ENCODE measurements around the gene TGFB1.
"Not testable (repeated sequence)": the region's sequence is repeated elsewhere in the genome, so short reads cannot be mapped to it uniquely, and the experiment has no call there.

TGFB1 gene

DNA sequence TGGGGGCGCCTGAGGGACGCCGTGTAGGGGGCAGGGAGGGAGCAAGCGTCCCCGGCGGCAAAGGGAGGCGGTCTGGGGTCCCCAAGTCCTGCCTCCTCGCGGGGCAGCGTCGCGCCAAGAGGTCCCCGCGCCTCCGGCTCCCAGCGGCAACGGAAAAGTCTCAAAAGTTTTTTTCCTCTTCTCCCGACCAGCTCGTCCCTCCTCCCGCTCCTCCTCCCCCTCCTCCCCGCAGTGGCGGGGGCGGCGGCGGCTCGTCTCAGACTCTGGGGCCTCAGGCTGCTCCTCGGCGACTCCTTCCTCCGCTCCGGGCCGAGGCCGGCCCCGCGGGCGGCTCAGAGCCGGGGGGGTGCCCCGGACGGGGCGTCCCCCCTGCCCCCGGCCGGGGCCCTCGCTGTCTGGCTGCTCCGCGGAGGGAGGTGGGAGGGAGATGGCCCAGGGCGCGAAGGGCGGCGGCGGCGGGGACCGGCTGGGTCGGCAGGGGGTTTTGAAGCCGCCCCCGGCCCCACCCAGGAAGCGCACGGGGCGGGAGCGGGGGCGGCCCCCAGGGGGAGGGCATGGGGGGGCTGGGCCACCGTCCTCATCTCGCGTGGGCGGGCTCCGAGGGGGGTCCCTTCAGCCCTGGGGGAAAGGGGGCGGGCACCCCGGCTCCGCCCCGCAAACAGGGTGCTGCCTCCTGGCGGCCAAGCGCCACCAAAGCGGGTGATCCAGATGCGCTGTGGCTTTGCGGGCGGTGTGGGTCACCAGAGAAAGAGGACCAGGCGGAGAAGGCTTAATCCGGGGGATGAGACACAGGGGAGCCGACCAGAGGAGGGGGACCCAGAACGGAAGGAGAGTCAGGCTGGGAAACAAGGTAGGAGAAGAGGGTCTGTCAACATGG lies at the start of gene TGFB1:
Gene TGFB1, minus strand, starts transcription at position 457 of the 877 bp plus-strand sequence. CDS start 878 bp downstream, outside the sequence.
- DNase-seq, result peak in 1 of 2 donors; percentile 56

DNA sequence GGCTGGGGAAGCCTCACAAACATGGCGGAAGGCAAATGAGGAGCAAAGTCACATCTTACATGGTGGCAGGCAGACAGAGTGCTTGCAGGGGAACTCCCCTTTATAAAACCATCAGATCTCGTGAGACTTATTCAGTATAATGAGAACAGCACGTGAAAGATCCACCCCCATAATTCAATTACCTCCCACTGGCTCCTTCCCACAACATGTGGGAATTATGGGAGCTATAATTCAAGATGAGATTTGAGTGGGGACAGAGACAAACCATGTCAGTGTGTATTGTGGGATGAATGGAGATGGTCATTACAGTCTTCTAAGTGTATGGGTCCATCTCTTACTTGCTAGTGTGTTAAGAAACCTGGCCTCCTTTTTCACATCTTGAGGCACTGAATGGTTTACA lies 48.3 kb upstream of the TGFB1 start:
- no peak for DNase-seq

DNA sequence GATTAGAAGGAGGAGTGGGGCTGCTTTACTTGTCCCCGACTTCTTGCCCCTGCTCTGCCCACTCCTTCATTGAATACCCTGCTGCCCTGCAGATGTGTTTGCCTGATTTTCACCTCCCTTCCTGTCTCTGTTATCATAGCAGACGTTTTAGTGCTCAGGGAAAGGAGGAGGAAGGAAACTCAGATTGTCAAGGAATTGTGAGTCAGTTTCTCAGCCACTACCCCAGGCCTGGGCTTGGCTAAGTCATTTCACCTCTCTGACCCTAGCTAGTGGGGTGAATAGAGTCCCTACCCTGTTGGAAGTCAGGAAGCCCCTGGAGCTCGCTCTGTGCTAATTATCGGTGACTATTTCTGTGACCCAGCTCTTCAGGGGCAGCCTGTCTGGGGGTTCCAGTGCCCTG lies 47.8 kb upstream of the TGFB1 start:
- no peak for DNase-seq

DNA sequence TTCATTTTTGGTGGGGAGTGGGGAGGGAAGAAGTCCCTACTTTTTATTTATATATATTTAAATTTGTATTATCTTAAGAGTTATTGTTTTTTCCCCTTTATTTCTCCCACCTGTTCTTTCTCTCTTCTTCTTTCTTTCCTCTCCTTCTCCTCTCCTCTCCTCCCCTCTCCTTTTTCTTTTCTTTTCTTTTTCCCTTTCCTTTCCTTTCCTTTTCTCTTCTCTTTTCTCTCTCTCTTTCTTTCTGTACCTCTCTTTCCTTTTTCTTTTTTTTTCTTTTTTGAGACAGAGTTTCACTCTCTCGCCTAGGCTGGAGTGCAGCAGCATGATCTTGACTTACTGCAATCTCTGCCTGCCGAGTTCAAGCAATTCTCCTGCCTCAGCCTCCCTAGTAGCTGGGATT lies 45.8 kb upstream of the TGFB1 start:
- DNase-seq, result no peak

DNA sequence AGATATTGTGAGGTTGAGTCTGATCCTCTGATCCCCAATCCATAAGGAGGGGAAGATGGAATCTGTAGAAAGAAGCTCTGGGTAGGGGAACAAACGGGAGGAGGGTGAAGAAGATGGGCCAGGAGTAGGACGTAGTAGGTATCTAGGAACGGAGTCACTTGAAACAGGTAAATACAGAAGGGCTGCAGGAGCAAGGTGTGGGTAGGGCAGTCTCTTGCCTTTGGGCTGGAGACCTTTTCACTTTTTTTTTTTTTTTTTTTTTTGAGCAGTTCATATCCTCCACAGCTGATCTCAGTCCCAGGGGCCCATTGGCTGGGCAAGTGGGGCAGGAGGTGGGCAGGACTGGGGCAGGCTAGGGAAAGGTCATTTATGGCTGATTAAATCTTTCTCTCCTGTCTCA lies 45.4 kb upstream of the TGFB1 start:
- no peak for DNase-seq

DNA sequence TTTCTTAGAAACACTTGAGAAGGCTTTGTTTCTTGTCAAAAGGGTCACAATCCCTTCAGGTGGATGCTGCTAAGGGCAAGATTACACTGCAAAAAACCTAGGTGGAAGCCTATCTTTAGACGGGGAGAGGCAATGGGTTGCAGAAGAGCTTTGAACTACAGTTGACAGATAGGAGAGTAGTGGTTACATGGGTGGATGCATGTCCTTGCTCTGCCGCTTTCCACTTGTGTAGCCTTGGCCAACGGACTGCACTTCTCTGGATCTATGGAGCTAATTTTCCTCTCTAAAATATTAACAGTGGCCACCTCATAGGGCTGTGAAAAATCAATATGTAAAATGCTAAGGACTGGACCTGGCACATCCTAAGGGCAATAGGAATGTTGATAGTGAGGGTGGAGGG lies 44.9 kb upstream of the TGFB1 start:
- no peak for DNase-seq

DNA sequence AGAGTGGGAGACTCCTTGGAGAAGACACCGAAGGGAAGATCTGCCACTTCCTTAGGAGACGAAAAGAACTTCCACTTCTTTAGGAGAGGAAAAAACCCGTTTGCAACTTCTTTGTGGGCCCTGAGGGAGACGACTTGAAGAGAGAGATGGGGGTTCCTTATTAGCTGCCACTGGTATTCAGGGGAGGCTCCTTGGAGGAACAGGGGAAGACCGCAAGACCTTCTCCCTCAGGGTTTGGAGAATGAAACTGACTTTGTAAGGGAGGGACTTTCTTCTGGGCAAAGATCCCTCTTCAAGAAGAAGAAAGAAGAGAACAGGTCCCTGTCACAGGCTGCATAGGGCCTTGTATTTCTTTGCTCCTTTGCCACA lies 44.3 kb upstream of the TGFB1 start:
- no peak for DNase-seq

DNA sequence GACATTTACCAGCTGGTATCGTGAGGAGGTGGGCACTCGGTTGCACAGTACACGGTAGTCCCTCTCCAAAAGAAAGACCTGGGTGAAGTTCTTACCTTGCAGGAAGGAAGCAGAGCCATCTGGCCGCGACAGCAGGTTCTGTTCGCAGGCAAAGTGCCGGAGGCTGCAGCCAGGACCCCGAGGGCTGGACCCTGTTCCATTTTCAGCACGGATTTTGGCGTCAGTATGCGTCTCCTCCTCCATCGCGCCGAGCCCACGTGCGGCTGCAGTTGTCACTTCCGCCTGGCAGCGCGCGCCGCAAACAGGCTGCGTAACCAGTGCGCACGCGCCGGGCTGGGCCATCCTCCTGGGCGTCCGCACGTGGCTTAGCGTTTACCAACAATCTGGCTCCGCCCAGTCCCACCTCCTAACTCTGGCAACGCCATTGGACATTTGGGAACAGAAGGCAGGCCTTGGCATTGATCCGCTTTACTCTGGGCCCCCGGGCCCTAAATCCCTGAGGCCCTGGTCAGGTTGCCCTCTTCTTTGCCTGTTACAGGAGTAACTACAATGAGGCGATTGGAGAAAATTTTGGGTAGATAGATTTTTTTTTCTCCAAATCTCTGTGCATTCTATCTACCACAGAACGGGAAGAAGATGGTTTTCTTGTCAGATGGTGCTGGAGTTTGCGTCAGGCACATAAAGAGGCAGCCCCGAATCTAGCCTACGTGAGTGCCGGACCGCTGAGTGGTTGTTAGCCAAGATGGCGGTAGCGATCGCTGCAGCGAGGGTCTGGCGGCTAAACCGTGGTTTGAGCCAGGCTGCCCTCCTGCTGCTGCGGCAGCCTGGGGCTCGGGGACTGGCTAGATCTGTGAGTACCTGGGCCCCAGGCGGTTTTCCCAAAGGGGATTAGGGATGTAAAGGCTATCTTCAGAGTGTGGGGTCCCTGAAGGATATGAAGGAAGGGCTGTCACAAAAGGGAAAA lies 43.6 kb upstream of the TGFB1 start, which contains the start of the genes BCKDHA and EXOSC5:
Gene BCKDHA, plus strand, starts transcription at position 733 of the 964 bp plus-strand sequence. Its CDS starts 10 bp downstream, at position 743.
Gene EXOSC5, minus strand, starts transcription at position 274 of the 964 bp plus-strand sequence. Its CDS starts 31 bp downstream, at position 243.
- DNase-seq, result peak; percentile 98 to 99

DNA sequence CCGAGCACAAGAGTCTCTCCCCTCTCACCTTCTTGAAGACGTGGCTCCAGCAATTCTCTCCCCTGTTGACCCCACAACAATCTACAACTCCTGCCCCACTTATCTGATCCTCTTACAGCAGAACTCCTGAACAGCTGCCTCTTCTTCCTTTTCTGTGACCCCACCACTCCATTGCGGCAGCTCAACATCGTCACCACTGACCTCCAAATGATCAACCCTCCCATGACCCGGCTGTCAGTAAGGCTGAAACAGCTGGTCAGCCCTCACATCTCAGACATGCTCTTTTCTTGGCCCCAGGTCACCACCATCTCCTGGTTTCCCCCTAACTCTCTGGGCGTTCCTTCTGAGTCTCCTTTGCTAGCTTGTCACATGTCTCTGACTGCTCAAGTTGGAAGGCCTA lies 41.6 kb upstream of the TGFB1 start:
- no peak for DNase-seq

DNA sequence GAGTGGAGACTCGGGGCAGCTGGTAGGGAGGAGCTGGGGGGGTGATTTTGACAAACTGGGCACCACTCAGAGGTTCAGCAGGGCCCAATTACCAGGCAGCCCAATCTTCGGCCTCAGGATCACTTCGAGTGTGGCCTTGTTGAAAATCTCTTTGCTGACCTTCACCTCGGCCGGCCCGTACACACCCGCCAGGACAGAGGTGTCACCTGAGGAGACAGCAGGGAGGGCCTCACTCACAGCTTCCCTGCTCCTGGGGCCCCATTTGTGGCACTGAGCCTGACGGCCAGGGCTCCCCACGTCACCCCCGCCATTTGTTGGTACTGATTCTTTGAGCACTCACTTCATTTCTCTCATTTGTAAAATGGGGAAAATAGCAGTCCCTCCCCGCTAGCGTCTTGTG lies 39.1 kb upstream of the TGFB1 start:
- DNase-seq, result no peak

DNA sequence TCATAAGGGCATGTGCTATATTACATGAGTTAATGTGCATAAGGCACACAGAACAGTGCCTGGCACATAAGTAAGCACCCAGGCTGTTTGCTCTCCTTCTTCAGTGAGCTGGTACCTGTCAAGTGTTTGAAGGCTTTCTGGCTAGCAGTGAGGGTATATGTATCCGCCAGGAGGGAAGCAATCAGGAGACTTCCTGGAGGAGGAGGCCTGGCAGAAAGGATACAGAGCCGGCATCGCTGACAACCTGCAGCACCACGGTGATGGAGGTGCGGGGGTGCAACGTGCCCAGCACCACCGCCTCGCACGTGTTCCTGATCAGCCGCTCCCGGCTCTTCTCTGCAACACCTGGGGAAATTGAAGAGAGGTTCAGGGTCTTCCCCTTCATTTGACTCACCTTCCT lies 37.9 kb upstream of the TGFB1 start:
- no peak for DNase-seq

DNA sequence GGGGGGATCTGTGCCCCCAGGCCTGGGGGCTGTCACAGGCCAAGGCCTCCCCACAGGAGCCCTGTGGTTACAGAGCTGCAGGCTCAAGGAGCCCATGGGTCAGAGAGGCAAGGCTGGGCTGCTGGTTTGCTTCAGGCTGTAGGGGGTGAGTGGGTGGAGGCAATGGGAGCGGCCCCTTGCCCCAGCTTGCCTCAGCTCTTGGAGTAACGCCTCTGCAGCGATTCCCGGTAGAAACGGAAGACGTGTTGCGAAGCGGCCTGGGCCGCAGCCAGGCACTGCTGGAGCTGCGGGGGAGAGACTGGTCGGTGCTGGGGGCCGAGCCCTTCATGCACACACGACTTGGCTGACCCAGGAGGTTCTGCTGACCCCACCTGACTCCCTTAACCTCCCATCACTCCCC lies 32.7 kb upstream of the TGFB1 start:
- DNase-seq, result no peak

DNA sequence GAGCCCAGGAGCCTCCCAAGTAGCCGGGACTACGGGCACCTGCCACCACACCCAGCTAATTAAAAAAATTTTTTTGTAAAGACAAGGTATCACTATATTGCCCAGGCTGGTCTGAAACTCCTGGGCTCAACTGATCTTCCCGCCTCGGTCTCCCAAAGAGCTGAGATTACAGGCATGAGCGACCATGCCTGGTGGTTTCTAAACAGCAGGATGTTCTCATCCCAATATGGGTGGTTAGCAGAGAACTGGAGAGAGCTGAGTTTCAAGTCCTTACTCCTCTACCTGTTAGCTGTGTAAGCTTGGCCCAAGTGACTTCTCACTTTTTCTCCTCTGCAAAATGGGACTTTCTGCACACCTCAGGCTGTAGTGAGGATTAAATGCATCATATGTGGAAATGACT lies 30.6 kb upstream of the TGFB1 start:
- DNase-seq, result no peak

DNA sequence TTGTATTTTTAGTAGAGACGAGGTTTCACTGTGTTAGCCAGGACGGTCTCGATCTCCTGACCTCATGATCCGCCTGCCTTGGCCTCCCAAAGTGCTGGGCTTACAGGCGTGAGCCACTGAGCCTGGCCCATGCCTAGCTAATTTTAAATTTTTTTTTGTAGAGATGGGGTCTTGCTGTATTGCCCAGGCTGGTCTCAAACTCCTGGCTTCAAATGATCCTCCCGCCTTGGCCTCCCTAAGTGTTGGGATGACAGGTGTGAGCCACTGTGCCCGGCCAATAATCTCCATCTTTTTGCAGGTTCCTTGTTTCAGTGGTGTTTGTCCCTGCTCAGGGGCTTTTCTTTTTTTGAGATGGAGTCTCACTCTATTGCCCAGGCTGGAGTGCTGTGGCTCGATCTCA lies 27.8 kb upstream of the TGFB1 start:
- DNase-seq, result not testable (repeated sequence)

DNA sequence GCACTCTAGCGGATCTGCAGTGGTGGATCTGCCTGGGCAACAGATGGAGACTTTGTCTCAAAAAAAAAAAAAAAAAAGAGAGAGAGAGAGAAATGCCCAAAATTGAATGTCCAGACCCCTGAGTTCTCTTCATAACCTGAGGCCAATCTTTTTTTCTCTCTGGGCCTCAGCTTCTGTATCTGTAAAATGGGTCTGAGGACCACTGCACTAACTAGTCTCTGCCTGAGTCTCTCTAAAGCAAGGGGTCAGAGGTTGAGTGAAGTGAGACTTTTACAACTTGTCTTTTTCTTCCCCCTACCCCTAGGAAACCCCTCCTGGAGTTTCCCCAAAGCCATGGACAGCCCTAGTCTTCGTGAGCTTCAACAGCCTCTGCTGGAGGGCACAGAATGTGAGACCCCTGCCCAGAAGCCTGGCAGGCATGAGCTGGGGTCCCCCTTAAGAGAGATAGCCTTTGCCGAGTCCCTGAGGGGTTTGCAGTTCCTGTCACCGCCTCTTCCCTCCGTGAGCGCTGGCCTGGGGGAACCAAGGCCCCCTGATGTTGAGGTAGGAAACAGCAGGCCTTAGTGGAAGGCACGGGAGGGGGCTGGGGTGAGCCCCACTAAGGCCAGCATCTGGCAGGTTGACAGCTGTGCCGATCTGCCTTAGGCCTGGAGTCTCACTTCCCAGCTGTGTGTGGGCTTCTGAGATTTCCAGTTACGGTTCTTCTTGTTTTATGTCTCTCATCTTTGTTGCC lies 24.4 kb upstream of the TGFB1 start:
- DNase-seq, result no peak

DNA sequence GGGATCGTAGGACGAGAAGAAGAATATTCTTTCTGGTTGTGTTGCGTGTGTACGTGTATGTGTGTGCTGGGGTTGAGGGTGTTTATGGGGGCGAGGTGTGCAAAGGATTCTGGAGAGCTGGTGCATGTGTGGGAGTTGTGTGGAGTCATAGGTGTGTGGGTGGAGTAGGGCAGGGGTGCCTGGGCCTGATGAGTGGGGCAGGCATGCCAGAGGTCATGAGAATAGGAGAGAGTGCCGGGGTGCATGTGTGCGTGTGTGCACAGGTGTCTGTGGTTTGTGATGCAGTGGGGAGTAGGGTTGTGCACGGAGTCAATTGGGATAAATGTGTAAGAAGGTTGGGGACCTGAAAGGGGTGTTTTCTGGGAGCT lies 23.3 kb upstream of the TGFB1 start:
- DNase-seq, result no peak

DNA sequence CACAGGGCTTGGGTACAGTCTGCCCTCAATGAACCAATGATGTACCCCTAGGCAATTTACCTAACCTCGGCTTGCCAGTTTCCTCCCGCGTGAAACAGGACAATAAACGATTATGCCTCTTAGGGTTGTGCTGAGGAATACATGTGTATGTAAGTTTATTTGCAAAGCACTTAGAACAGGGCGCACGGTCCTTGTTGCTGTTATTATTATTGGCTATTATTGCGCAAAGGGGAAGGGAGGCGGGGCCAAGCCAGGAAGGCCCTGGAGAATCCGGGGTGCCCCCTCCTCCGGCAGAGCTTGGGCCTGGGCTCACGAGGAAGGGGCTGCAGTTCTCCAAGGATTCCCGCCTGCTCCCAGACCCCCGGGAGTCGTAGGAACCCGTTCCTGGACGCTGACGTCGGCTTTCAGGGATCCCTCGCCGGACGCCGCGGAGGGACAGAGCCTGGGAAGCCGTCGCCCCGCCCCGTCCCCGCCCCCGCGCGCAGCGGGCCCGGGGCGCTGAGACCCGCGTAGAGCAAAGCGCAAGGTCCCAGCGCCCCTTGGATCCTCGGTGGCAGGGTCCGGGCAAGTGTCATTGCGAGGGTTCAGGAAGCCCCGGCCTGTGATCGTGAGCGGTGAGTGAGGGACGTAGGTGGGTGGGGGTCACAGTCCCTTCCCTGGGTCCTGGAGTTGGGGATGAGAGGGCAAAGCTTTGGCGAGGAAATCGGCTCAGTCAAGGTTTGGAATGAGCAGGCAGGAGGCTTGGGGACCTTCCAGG lies 22.7 kb upstream of the TGFB1 start, which contains the start of gene TMEM91:
Gene TMEM91, plus strand, starts transcription at position 293 of the 757 bp plus-strand sequence. CDS start 1,777 bp downstream, outside the sequence.
- DNase-seq, result no peak

DNA sequence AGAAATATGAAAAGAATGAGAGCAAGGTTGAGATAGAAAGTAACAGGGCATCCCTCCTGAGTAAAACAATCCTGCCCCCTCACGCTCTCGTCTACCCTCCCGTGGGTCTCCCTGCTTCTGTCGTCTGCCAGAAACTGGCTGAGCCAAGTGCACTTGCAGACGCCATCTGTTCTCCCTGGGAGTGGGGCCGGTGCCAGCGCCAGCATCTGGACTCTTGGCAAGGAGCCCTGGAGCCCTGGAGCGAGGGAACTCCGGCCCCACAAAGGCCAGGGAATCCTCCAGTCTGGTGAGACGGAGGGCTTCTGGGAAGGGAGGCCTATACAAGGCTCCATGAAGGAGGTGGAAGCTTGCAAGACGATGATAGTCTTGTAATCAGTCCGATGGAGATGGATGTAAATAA lies 20.3 kb upstream of the TGFB1 start:
- peak; percentile 62 to 74 for DNase-seq

DNA sequence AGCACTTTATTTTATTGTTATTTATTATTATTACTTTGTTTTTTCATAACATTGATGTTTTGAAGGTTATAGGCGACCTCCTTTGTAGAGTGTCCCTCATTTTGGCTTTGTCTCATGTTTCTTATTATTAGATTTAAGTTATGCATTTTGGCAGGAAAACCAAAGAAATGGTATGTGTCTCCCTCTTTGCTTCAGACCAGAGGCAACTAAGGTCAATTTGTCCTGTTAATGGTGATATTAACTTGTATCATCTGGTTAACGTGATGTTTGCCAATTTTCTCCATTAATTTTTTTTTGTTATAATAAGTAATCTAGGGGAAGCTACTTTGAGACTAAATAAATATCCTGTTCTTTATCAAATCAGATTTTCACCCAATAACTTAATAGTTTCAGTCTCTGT lies 18.8 kb upstream of the TGFB1 start:
- DNase-seq, result no peak

DNA sequence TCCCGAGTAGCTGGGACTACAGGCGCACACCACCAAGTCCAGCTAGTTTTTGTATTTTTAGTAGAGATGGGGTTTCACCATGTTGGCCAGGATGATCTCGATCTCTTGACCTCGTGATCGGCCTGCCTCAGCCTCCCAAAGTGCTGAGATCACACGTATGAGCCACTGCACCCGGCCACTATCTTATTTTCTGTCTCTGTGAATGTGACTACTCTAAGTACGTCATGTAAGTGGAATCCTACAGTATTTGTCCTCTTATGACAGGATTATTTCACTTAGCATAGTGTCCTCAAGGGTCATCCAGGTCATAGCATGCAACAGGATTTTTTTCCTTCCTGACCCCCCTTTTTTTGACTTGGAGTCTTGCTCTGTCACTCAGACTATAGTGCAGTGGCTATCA lies 17.8 kb upstream of the TGFB1 start:
- DNase-seq, result no peak

DNA sequence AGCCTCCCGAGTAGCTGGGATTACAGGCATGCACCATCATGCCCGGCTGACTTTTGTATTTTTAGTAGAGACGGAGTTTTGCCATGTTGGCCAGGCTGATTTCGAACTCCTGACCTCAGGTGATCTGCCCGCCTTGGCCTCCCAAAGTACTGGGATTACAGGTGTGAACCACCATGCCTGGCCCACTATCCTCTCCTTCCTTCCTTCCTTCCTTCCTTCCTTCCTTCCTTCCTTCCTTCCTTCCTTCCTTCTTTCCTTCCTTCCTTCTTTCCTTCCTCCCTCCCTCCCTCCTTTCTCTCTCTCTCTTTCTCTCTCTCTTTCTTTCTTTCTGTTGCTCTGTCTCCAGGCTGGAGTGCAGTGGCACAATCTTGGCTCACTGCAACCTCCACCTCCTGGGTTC lies 17.4 kb upstream of the TGFB1 start:
- not testable (repeated sequence) for DNase-seq

DNA sequence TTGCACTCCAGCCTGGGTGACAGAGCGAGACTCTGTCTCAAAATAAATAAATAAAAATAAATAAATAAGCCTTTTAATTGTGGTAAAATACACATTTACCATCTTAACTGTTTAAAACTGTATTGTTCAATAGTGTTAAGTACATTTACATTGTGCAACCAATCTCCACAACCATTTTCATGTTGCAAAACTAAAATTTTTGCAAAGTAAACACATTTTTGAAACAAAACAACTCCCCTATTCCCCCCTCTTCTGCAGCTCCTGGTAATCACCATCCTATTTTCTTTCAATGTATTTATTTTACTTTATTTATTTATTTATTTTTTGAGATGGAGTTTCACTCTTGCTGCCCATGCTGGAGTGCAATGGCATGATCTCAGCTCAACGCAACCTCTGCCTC lies 16.0 kb upstream of the TGFB1 start:
- DNase-seq, result no peak

Measured in hippocampal formation (tissue), 2 donors.